OCI-M2 (cell line): ENCODE data around the gene SMC3.

Experiments
- DNase-seq: peaks from one replicate; lab custom pipeline; 2025; ENCODE audit not compliant: unreplicated experiment; lab: John Stamatoyannopoulos, UW

SMC3 gene

DNA sequence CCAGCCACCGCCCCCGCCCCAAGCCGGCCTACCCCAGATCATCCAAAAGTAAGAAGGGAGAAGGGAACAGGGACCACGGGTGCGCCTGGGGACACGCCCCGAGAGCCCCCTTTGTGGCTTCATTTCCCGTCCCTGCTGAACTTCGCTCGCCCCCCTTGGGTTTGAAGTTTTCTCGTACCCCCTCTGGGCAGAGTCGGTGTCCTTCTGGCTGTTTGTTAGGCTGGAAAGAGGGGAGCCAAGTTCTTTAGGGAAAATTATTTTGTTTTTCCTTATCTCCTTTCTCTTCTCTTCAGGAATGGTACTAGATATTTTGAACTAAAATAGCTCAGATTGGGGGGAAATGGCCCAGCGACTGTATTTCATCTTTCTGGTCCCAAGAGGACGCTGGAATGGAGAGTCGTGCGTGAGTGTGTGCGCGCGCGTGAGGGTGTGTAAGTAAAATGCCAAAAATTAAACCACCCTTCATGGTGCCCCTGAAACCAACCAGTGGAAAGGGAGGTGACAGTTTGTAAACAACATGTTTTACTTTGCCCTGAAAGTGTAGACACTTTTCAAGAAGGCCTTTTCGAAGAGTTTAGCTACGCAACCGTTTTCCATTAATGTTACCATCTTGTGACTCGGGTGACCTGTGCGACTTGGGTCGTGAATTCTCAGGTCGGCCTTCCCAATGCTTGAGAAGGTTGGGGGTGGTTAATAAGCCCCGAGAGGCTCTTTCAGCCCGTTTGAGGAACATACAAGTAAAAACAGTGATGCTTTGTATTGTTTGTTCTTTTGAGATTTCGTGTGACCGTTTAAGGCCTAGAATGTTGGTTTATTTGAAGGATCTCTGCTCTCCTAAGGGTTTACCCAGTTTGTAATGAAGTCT lies 77.3 kb downstream of the SMC3 start:
- DNase-seq = no peak

DNA sequence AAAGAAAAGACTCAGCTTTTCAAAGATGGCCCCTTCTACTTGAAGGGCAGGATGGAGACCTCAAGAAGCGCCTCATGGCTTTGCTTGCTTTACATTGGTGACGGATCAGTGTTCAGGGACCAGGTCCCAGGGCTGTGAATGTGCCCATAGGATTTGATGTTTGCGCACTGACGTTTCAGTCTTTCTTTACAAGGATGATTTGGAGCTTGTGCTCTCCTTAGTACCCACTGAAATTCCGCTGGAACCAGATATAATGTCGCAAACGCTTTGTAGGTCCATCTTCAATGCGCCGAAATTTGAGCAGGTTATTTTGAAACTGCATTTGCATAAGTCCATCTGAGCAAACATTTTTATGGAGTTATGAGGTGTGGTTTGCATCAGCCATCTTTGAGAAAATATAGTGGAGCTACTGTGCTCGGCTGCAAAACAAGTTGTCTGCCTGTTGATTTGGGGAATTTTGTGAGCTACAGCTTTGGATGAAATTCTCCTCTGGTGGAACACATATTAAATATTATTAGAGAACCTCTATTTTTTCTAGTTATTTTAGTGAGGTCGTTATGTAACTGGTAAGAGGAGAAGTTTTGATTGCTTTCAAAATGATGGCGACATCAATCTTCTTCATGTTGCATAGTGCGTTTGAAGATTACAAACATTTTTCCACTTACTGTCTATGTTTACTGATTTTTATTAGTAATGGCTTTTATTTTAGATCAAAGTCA lies 79.1 kb downstream of the SMC3 start:
- no peak for DNase-seq

DNA sequence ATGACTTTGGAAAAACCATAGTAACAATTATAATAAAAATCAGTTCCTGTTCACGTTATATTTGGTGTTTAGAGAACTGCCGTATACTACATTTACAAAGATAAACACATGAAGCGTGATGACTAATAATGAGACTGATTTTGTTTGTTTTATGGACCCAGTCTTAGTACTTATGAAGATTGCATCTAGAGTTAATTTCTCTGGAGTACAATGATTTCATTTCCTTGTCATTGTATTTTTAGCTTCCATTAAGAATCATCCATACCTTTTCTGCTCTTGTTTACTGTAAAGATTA lies 79.6 kb downstream of the SMC3 start:
- DNase-seq = no peak

DNA sequence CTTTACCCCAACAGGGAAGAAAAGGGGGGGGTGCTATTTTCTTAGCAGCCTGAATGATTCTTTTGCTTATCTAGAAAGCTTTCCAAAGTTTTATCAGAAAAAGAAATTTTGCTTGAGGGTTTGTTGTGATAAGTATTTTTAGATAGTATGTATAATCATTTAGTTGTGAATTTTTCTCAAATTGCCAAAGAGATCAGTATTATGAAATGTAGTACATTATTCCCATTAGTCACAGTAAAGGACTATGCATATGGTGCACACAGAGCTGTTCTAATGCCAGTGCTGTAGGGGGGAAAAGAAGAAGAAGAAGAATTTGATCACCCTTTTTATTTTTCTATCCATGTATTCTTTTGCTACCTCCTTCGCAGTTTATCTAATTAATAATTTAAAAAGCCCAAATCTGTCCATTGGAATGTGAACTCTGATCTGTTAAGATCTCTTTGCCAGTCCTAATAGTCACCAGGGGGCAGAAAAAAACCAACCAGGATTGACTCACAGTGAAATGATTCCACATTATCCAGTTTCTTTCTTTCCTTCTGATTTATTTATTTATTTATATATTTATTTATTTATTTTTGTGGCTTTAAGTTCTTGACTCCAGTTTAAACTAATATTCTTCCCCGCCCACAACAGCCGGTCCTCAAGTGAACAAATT lies 81.3 kb downstream of the SMC3 start:
- no peak for DNase-seq

DNA sequence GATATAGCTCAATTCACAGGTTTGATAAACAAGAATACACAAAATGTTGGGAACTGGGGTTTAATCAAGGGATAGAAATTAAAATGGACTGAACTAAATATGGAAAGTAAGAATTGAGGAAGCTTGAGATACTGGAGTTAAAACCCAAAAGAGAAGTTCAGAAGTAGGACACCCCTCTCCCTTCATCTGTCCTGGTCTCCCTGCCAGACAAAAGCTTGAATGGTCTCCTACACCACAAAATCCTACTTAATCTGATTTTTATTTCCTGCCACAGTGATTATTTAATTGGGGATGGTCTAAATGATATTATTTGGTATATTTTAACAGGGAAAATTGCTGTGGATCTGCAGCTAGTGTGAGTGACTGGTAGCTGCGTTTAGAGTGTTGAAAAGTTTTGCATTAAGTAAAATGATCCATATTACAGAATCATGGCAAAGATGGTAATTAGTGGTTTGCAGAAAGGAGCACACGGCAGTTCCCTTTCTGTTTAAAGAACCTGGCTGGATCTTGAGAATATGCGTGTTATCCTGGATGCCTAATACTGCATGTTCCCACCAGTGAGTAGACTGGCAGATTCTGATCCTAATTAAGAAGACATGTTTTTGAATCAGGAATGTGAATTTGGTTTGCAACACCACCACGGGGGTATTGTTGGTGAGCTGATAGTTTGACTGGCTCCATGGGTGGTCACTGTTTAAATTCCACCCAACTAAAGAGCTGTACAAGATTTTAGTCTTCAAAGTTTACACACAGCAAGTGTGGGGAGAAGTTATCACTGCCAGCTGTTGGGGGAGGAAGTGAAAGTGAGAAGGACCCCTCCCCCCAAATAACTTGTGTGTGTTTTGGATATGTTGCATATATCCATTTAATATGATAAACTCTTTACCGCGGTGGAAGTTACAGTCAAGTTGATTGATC lies 82.1 kb downstream of the SMC3 start:
- DNase-seq = no peak

DNA sequence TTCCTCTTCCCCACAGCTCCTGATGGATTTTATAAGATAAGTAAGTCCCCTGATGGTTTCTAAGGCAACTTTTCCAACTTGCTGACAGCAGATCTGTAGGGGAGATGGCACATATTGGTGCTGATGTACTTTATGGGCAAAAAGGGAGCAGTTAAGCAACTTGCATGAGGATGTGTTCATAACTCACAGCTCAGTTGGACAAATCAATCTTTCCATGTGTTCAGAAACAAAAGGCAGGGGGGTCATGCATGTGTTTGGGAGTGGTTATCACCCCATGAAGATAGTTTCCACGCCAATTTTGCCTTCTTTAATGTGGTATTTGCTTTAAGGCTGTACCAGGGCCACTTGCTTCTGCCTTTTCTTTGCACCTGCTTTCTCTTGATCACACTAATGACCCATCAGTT lies 82.8 kb downstream of the SMC3 start:
- DNase-seq = no peak

DNA sequence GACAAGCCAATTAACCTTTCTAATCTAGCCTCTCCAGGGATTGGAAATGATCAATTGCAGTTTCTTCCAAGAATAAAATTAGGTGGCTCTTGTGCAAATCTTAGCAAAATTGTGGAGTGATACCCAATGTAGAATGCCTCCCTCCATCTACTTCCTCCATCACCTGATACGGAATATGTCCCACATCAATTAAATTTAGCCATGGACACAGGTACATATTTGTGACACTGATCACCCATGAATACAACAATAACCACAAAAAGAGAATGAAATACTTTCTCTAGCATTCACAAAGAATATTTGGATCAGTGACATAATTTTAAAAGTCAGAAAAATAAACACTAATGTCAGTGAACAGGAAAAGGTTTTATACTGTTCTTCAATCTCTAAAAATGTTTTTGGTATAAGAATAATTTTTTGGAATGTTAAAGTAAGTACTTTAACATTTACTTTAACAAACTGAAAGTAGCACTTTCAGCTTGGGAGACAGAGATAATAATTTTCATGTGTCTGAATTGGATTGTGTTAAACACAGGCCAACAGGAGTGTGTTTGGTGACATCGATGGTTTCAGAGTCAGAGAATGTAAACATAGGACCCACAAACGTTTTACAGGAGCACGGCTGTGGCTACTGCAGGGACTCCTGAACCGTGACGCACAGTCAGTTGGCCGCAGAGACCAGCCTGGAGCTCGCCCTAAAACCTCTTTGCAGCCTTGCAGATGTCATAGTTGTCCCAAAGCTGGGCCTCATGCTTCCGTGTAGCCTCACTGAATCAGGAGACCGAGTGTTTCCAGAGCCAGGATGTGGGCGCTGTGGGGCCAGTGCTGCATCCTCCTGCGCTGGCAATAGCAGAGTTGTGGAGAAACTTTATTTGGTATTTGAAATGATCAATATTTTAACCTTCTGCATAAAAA lies 83.8 kb downstream of the SMC3 start:
- DNase-seq = no peak

DNA sequence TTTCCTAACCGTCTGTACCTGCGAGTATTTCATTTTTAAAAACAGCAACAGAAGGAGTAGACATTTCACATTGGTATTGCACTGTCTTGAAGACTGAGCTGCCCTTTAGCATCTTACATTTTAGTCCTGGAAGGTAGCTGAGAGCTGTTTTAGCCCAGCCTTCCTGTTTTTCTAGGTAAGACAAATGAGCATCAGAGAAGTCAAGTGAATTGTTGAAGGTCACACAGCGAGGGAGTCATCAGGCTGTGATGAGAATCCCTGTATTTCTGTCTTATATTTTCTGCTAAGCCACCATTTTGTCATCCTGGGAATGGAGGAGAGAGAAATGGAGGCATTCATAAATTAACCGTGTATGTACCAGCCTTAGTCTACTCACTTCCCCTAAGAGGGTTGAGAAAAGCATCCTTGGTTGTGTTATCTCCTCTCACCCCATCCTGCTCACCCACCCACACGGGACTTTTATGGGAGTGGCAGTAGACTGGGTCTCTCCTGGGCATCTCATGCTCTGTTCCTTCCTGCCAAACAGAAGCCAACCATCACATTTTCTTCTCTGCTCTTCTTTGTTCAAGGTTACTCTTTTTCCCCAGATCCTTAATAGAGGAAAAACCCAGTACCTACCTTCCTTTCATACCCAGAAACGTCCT lies 85.1 kb downstream of the SMC3 start:
- no peak for DNase-seq
